ENCODE data around the gene COL4A4. TPM values are rescaled to one million over a fixed set of nuclear protein-coding genes. Genes with fewer than 3 reads are reported as not detected.

Gene COL4A4
- total RNA-seq, 1 experiment from 2014 or later = 3.1 TPM

GRCh38 chr2:227103583-227103982, 60.4 kb downstream of the COL4A4 start (continued):
- TF ChIP-seq ZNF281 (CRISPR knock-in tag; IDR thresholded peaks at IDR 0.05) (no peak), JUN (CRISPR knock-in tag; IDR thresholded peaks at IDR 0.05) (no peak), CBFB (CRISPR knock-in tag; IDR thresholded peaks at IDR 0.05; ENCODE audit: low read depth) (no peak), NFE2L1 (CRISPR knock-in tag; IDR thresholded peaks at IDR 0.05) (no peak), ZNF219 (CRISPR knock-in tag; IDR thresholded peaks at IDR 0.05; ENCODE audit: borderline replicate concordance) (no peak), ERG (CRISPR knock-in tag; IDR thresholded peaks at IDR 0.05) (no peak), ZMAT4 (CRISPR knock-in tag; IDR thresholded peaks at IDR 0.05) (no peak), ATF6 (CRISPR knock-in tag; IDR thresholded peaks at IDR 0.05) (no peak), ZNF532 (CRISPR knock-in tag; IDR thresholded peaks at IDR 0.05; ENCODE audit: borderline replicate concordance) (no peak)

GRCh38 chr2:227099340-227099739, 64.7 kb downstream of the COL4A4 start:
- CTCF ChIA-PET = no interaction called here
- ATAC-seq (no peak), DNase-seq (ENCODE audit: low spot score) (no peak)
- POLR2A ChIA-PET = no interaction called here
- H3K36me3 Mint-ChIP-seq = peaks cover 3% of the 10 kb centered on the region
- H3K27me3 Mint-ChIP-seq (ENCODE audit: low read depth) = no peaks in the 10 kb centered on the region
- H3K9me3 Mint-ChIP-seq = peaks cover 4% of the 10 kb centered on the region
- no peaks in the 10 kb centered on the region for H3K4me1 Mint-ChIP-seq
- no peak overlapping the region for H3K4me3 Mint-ChIP-seq
- H3K27ac Mint-ChIP-seq = no peak overlapping the region
- TF ChIP-seq CBFB (CRISPR knock-in tag; IDR thresholded peaks at IDR 0.05; ENCODE audit: low read depth) = no peak
- TF ChIP-seq ERG (CRISPR knock-in tag; IDR thresholded peaks at IDR 0.05) = no peak
- TF ChIP-seq SOX15 (CRISPR knock-in tag; IDR thresholded peaks at IDR 0.05) = no peak
- no peak for TF ChIP-seq IRF2 (CRISPR knock-in tag; IDR thresholded peaks at IDR 0.05; ENCODE audit: borderline replicate concordance, low read depth)
- TF ChIP-seq ZNF423 (CRISPR knock-in tag; IDR thresholded peaks at IDR 0.05) = no peak
- no peak for TF ChIP-seq NR3C1 (CRISPR knock-in tag; conservative IDR thresholded peaks at IDR 0.05; ENCODE audit: low read depth)
- TF ChIP-seq GRHL2 (CRISPR knock-in tag; IDR thresholded peaks at IDR 0.05; ENCODE audit: insufficient replicate concordance, severe bottlenecking) = no peak
- no peak for TF ChIP-seq STAT6 (CRISPR knock-in tag; conservative IDR thresholded peaks at IDR 0.05; ENCODE audit: low read depth)
- TF ChIP-seq ESRRA (CRISPR knock-in tag; IDR thresholded peaks at IDR 0.05; ENCODE audit: borderline replicate concordance) = no peak
- no peak for TF ChIP-seq ZNF317 (CRISPR knock-in tag; IDR thresholded peaks at IDR 0.05; ENCODE audit: borderline replicate concordance, low read depth)
- TF ChIP-seq KAT7 (CRISPR knock-in tag; IDR thresholded peaks at IDR 0.05; ENCODE audit: borderline replicate concordance) = no peak
- TF ChIP-seq HMGA2 (CRISPR knock-in tag; IDR thresholded peaks at IDR 0.05) = no peak
- no peak for TF ChIP-seq NFATC4 (CRISPR knock-in tag; IDR thresholded peaks at IDR 0.05)
- no peak for TF ChIP-seq MXD4 (CRISPR knock-in tag; IDR thresholded peaks at IDR 0.05; ENCODE audit: borderline replicate concordance)

Data from WTC11 (cell line).